ENCODE results near the gene NPHP4. TPM values are rescaled to one million over a fixed set of nuclear protein-coding genes. Genes with fewer than 3 reads are reported as not detected.

The NPHP4 gene
- total and polyA plus RNA-seq, 4 donors = 1.7 to 5.6 (median 3.5) TPM

DNA sequence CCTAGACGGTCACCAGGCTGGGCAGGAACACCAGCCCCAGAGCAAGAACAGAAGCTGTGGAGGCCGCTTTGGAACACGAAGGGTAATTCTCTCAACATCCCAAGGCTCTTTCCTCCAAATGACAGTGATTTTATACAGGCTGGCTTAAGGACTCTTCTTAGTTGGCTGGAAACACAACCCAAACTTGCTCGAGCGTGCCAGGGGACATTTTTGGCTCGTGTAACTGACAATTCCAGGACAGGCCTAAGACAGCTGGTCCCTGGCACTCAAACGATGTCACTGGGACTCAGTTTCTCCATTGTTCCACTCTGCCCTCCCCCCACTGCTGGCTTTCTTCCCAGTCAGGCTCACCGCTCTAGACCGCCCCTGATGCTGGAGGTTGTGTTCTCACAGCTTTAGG is 164.7 kb downstream of the NPHP4 start:
- no peak overlapping the region for H3K9ac ChIP-seq (ENCODE audit: low read depth in 1 of 2, low read length in 2 of 2)
- H3K27me3 ChIP-seq (ENCODE audit: control insufficient read depth in 4 of 4, insufficient read depth in 4 of 4, low read length in 3 of 4) = peaks cover 0 to 7% (median 0%) of the 10 kb centered on the region in 4 donors
- DNase-seq (ENCODE audit: low spot score) = no peak
- WGBS = 76% methylated on average over 9 of the region's 9 CpGs
- H3K4me1 ChIP-seq (ENCODE audit: control insufficient read depth in 4 of 4, insufficient read depth in 4 of 4, low read length in 3 of 4) = no peaks in the 10 kb centered on the region
- peaks cover 0 to 2% (median 0%) of the 10 kb centered on the region in 4 donors for H3K9me3 ChIP-seq (ENCODE audit: control insufficient read depth in 4 of 4, low read length in 3 of 4)
- TF ChIP-seq HNF4G (IDR thresholded peaks at IDR 0.05) = no peak
- H3K27ac ChIP-seq (ENCODE audit: low read depth in 1 of 2, low read length in 2 of 2) = no peak overlapping the region
- no peak overlapping the region for H3K4me3 ChIP-seq (ENCODE audit: low read depth in 1 of 3, low read length in 3 of 3)
- H3K36me3 ChIP-seq (ENCODE audit: control insufficient read depth in 4 of 4, insufficient read depth in 3 of 4, low read depth in 1 of 4, low read length in 3 of 4) = no peaks in the 10 kb centered on the region

DNA sequence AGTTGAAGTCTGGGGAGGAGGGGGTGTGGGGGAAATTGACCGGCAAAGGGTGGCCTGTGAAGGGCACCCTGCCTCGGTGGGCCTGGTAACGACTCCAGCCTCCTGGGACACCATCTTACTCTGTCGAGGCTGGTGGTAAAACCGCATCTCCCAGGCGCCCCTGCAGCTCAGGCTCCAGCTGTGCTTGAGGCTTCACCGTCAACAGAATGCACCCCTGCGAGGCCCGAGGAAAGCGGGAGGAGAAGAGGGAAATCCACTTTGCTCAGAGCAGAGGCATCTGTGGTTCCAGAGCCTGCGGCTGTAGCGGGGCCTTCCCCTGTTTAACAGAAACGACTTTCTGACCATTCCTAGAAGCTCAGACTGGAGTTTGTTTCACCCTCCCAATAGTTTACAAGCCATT is 165.6 kb downstream of the NPHP4 start:
- DNase-seq (ENCODE audit: low spot score) = no peak
- H3K4me3 ChIP-seq (ENCODE audit: low read depth in 1 of 3, low read length in 3 of 3) = no peak overlapping the region

DNA sequence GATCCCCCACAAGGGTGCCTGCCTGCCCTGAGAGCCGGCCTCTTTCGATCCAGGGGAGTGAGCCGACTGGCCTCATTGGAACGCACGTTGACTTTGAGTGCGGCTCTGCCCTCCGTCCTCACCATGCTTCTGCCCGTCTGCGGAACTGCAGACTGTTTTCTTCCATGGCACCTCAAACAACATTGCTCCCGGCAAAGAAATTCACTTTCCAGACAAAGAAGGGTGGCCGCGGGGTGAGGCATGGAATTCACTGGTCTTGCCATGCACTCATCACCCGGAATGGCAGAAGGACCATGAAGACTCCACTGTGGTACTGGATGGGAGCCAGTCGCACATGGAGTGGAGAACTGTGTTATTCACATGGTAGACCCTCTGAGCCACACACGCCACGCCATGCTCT is 169.5 kb downstream of the NPHP4 start:
- WGBS = 86% methylated on average over 16 of the region's 16 CpGs
- Histone ChIP-seq H3K36me3 (ENCODE audit: control insufficient read depth in 4 of 4, insufficient read depth in 3 of 4, low read depth in 1 of 4, low read length in 3 of 4) (no peaks in the 10 kb centered on the region), H3K27ac (ENCODE audit: low read depth in 1 of 2, low read length in 2 of 2) (no peak overlapping the region), H3K9ac (ENCODE audit: low read depth in 1 of 2, low read length in 2 of 2) (no peak overlapping the region), H3K27me3 (ENCODE audit: control insufficient read depth in 4 of 4, insufficient read depth in 4 of 4, low read length in 3 of 4) (peaks cover 0 to 7% (median 0%) of the 10 kb centered on the region in 4 donors), H3K9me3 (ENCODE audit: control insufficient read depth in 4 of 4, low read length in 3 of 4) (no peaks in the 10 kb centered on the region), H3K4me1 (ENCODE audit: control insufficient read depth in 4 of 4, insufficient read depth in 4 of 4, low read length in 3 of 4) (no peaks in the 10 kb centered on the region), H3K4me3 (ENCODE audit: low read depth in 1 of 3, low read length in 3 of 3) (no peak overlapping the region)
- no peak for TF ChIP-seq FOXA1 (IDR thresholded peaks at IDR 0.05)
- no peak for DNase-seq (ENCODE audit: low spot score)

More for the DNA sequence above, 165.6 kb downstream of the NPHP4 start:
- no peaks in the 10 kb centered on the region for H3K36me3 ChIP-seq (ENCODE audit: control insufficient read depth in 4 of 4, insufficient read depth in 3 of 4, low read depth in 1 of 4, low read length in 3 of 4)
- no peaks in the 10 kb centered on the region for H3K4me1 ChIP-seq (ENCODE audit: control insufficient read depth in 4 of 4, insufficient read depth in 4 of 4, low read length in 3 of 4)
- no peak overlapping the region for H3K9ac ChIP-seq (ENCODE audit: low read depth in 1 of 2, low read length in 2 of 2)
- no peak for TF ChIP-seq JUND (IDR thresholded peaks at IDR 0.05)
- TF ChIP-seq, protein P1, sequence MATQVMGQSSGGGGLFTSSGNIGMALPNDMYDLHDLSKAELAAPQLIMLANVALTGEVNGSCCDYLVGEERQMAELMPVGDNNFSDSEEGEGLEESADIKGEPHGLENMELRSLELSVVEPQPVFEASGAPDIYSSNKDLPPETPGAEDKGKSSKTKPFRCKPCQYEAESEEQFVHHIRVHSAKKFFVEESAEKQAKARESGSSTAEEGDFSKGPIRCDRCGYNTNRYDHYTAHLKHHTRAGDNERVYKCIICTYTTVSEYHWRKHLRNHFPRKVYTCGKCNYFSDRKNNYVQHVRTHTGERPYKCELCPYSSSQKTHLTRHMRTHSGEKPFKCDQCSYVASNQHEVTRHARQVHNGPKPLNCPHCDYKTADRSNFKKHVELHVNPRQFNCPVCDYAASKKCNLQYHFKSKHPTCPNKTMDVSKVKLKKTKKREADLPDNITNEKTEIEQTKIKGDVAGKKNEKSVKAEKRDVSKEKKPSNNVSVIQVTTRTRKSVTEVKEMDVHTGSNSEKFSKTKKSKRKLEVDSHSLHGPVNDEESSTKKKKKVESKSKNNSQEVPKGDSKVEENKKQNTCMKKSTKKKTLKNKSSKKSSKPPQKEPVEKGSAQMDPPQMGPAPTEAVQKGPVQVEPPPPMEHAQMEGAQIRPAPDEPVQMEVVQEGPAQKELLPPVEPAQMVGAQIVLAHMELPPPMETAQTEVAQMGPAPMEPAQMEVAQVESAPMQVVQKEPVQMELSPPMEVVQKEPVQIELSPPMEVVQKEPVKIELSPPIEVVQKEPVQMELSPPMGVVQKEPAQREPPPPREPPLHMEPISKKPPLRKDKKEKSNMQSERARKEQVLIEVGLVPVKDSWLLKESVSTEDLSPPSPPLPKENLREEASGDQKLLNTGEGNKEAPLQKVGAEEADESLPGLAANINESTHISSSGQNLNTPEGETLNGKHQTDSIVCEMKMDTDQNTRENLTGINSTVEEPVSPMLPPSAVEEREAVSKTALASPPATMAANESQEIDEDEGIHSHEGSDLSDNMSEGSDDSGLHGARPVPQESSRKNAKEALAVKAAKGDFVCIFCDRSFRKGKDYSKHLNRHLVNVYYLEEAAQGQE (IDR thresholded peaks at IDR 0.05) = no peak
- TF ChIP-seq FOXA1 (IDR thresholded peaks at IDR 0.05) = no peak
- TF ChIP-seq TAF1 (conservative IDR thresholded peaks at IDR 0.05) = no peak
- TF ChIP-seq, protein P2, sequence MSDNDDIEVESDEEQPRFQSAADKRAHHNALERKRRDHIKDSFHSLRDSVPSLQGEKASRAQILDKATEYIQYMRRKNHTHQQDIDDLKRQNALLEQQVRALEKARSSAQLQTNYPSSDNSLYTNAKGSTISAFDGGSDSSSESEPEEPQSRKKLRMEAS (IDR thresholded peaks at IDR 0.05) = no peak
- TF ChIP-seq EGR1 (IDR thresholded peaks at IDR 0.05; ENCODE audit: low read depth in 2 of 2) = no peak
- 49% methylated on average over 13 of the region's 13 CpGs for WGBS
- peaks cover 0 to 7% (median 0%) of the 10 kb centered on the region in 4 donors for H3K27me3 ChIP-seq (ENCODE audit: control insufficient read depth in 4 of 4, insufficient read depth in 4 of 4, low read length in 3 of 4)
- peaks cover 0 to 2% (median 0%) of the 10 kb centered on the region in 4 donors for H3K9me3 ChIP-seq (ENCODE audit: control insufficient read depth in 4 of 4, low read length in 3 of 4)
- H3K27ac ChIP-seq (ENCODE audit: low read depth in 1 of 2, low read length in 2 of 2) = no peak overlapping the region

DNA sequence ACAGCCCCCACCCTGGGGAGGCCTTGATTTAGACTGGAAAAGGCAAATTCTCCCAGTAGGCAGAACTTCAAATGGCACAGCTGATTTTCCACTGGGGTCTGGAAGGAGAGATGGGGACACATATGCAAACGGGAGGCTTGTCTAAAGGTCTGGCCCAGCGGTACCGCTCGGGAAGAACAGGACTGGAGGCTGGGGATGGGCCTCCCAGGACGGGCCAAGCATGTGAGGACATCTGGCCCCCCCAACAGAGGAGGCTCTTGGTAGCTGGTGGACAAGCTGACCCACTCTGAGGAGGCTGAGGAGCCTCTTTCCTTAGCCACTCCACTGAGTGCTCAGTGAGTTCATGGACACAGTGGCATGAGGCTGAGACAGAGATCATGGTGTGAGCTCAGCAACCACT is 170.0 kb downstream of the NPHP4 start:
- 84% methylated on average over 5 of the region's 5 CpGs for WGBS
- no peak overlapping the region for H3K9ac ChIP-seq (ENCODE audit: low read depth in 1 of 2, low read length in 2 of 2)
- no peaks in the 10 kb centered on the region for H3K36me3 ChIP-seq (ENCODE audit: control insufficient read depth in 4 of 4, insufficient read depth in 3 of 4, low read depth in 1 of 4, low read length in 3 of 4)
- no peak overlapping the region for H3K27ac ChIP-seq (ENCODE audit: low read depth in 1 of 2, low read length in 2 of 2)
- H3K4me1 ChIP-seq (ENCODE audit: control insufficient read depth in 4 of 4, insufficient read depth in 4 of 4, low read length in 3 of 4) = no peaks in the 10 kb centered on the region
- H3K27me3 ChIP-seq (ENCODE audit: control insufficient read depth in 4 of 4, insufficient read depth in 4 of 4, low read length in 3 of 4) = peaks cover 0 to 2% (median 0%) of the 10 kb centered on the region in 4 donors
- no peak overlapping the region for H3K4me3 ChIP-seq (ENCODE audit: low read depth in 1 of 3, low read length in 3 of 3)
- TF ChIP-seq YY1 (IDR thresholded peaks at IDR 0.05) (no peak), RAD21 (IDR thresholded peaks at IDR 0.05) (no peak), NR2F2 (IDR thresholded peaks at IDR 0.05) (no peak)
- TF ChIP-seq, protein P1 (IDR thresholded peaks at IDR 0.05) = no peak
- no peaks in the 10 kb centered on the region for H3K9me3 ChIP-seq (ENCODE audit: control insufficient read depth in 4 of 4, low read length in 3 of 4)
- no peak for DNase-seq (ENCODE audit: low spot score)

Measured in liver (tissue), 9 donors.